ENCODE data around the gene NCMAP. TPM values are rescaled to one million over a fixed set of nuclear protein-coding genes. Genes with fewer than 3 reads are reported as not detected.

The NCMAP gene
- total RNA-seq, 1 experiment from 2014 or later = 0.33 TPM

DNA sequence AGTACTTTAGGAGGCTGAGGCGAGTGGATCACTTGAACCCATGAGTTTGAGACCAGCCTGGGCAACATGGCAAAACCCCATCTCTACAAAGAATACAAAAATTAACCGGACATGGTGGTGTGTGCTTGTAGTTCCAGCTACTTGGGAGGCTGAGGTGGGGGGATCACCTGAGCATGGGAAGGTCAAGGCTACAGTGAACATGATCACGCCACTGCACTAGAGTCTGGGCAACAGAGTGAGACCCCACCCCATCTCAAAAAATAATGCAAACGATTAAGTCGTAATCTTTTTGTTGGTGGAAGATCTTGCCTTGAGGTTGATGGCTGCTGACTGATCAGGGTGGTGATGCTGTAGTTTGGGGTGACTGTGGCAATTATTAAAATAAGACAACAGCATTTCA, 47.0 kb upstream of the NCMAP start:
- DNase-seq (ENCODE audit: low read depth, low spot score) = no peak
- ChIA-PET POLR2A (no interaction called here), CTCF (no interaction called here)
- in situ Hi-C loops (cut with HindIII; ENCODE audit: low pct_unique_long_range_greater_than_20kb, low sequenced_read_pairs) (no loop called here), intact Hi-C loops (cut with micrococcal nuclease; ENCODE audit: unreplicated experiment) (no loop called here)
- H3K27me3 ChIP-seq (ENCODE audit: control insufficient read depth, insufficient read depth, low read length) = no peaks in the 10 kb centered on the region
- peaks cover 4% of the 10 kb centered on the region; the same call in 1 of the 2 replicates for H3K4me1 ChIP-seq (ENCODE audit: control insufficient read depth, insufficient read depth, low read length)
- no TSS peak for BruUV-seq (replicated peaks)
- H3K9me3 ChIP-seq (ENCODE audit: control insufficient read depth, insufficient read depth, low read depth, low read length) = no peaks in the 10 kb centered on the region
- no peak overlapping the region for H3K4me3 ChIP-seq (ENCODE audit: low read depth in 2 of 2, low read length in 2 of 2)
- no peak overlapping the region for H3K27ac ChIP-seq (ENCODE audit: low read length)
- TF ChIP-seq REST (IDR thresholded peaks at IDR 0.05; ENCODE audit: insufficient read depth in 1 of 2, low read depth in 2 of 2, low read length in 1 of 2) = no peak
- TF ChIP-seq CTCF (IDR thresholded peaks at IDR 0.05) = no peak
- no peak for TF ChIP-seq TCF7L2 (IDR thresholded peaks at IDR 0.05; ENCODE audit: low read depth, low read length)
- no peak for TF ChIP-seq SIN3A (IDR thresholded peaks at IDR 0.05; ENCODE audit: borderline replicate concordance, insufficient read depth, low read depth, low read length)
- no peak for TF ChIP-seq POLR2AphosphoS5 (IDR thresholded peaks at IDR 0.05; ENCODE audit: low read depth, low read length)
- no peak for ATAC-seq
- no peaks in the 10 kb centered on the region for H3K36me3 ChIP-seq (ENCODE audit: control insufficient read depth, insufficient read depth, low read length)

- Histone ChIP-seq H3K4me1 (ENCODE audit: control insufficient read depth, insufficient read depth, low read length) (peaks cover 11% of the 10 kb centered on the region), H3K27ac (ENCODE audit: low read length) (no peak overlapping the region), H3K9me3 (ENCODE audit: control insufficient read depth, insufficient read depth, low read depth, low read length) (no peaks in the 10 kb centered on the region), H3K36me3 (ENCODE audit: control insufficient read depth, insufficient read depth, low read length) (no peaks in the 10 kb centered on the region), H3K4me3 (ENCODE audit: low read depth in 2 of 2, low read length in 2 of 2) (no peak overlapping the region), H3K27me3 (ENCODE audit: control insufficient read depth, insufficient read depth, low read length) (no peaks in the 10 kb centered on the region)
- no TSS peak for BruUV-seq (replicated peaks)
- ATAC-seq = no peak
- ChIA-PET POLR2A (no interaction called here), CTCF (no interaction called here)
- no peak for TF ChIP-seq TCF7L2 (IDR thresholded peaks at IDR 0.05; ENCODE audit: low read depth, low read length)
- no peak for TF ChIP-seq REST (IDR thresholded peaks at IDR 0.05; ENCODE audit: insufficient read depth in 1 of 2, low read depth in 2 of 2, low read length in 1 of 2)
- no peak for TF ChIP-seq CTCF (IDR thresholded peaks at IDR 0.05)
- TF ChIP-seq SIN3A (IDR thresholded peaks at IDR 0.05; ENCODE audit: borderline replicate concordance, insufficient read depth, low read depth, low read length) = no peak
- no peak for TF ChIP-seq POLR2AphosphoS5 (IDR thresholded peaks at IDR 0.05; ENCODE audit: low read depth, low read length)
- in situ Hi-C loops (cut with HindIII; ENCODE audit: low pct_unique_long_range_greater_than_20kb, low sequenced_read_pairs) = no loop called here
- intact Hi-C loops (cut with micrococcal nuclease; ENCODE audit: unreplicated experiment) = no loop called here
- no peak for DNase-seq (ENCODE audit: low read depth, low spot score)
These were observed 42.2 kb upstream of the NCMAP start for GRCh38 chr1:24513706-24514105.

All from Panc1 (cell line).